K562 (cell line): Measurements from ENCODE around the gene ASIC3. TPM values are rescaled to one million over a fixed set of nuclear protein-coding genes. Genes with fewer than 3 reads are reported as not detected.
A peak's percentile ranks its signal among the peaks of the same experiment; 100 is the strongest.

ENCODE experiments used
- AFF4 ChIP-seq: sonication (generic); formaldehyde crosslinking; IDR thresholded peaks from 2 replicates; pipeline ENCODE4 v1.8.0; 2023; ENCODE audit warnings: mild to moderate bottlenecking, missing genetic modification reagents
- CEBPG ChIP-seq, 3 experiments: fragments of 200-800 bp in 1 of 3; sonication (Bioruptor generic) in 1 of 3; sonication (generic) in 1 of 3; formaldehyde crosslinking in 1 of 3; IDR thresholded peaks in 2 of 3; conservative IDR thresholded peaks in 1 of 3; 2 replicates each; pipeline versions ENCODE4 v1.6.1 to v1.8.0; 2016 to 2022; ENCODE audit warnings: missing compliant biosample characterization in 2 of 3, missing genetic modification characterization in 2 of 3, mild to moderate bottlenecking in 1 of 3, missing genetic modification reagents in 1 of 3
- CREB3L1 ChIP-seq: fragments of 450-650 bp; IDR thresholded peaks from 2 replicates; pipeline ENCODE4 v1.6.1; 2014; ENCODE audit warnings: low read depth, mild to moderate bottlenecking, moderate library complexity, borderline replicate concordance
- E2F6 ChIP-seq, 2 experiments: IDR thresholded peaks; 2 replicates each; pipeline ENCODE4 v1.6.1; 2011; ENCODE audit warnings: borderline replicate concordance in 1 of 2, control low read depth in 1 of 2, low read depth in 1 of 2, low read length in 1 of 2, mild to moderate bottlenecking in 1 of 2, mixed read lengths in 1 of 2, moderate library complexity in 1 of 2; ENCODE audit not compliant: insufficient read depth in 1 of 2, insufficient read length in 1 of 2, poor library complexity in 1 of 2, severe bottlenecking in 1 of 2; ENCODE audit errors: extremely low read depth in 1 of 2
- GATA2 ChIP-seq: sonication (generic); formaldehyde crosslinking; IDR thresholded peaks from 2 replicates; pipeline ENCODE4 v1.4.0; 2020; ENCODE audit warnings: mild to moderate bottlenecking, missing genetic modification reagents
- GTF2A2 ChIP-seq: IDR thresholded peaks from 2 replicates; pipeline ENCODE4 v1.6.1; 2016; ENCODE audit warnings: mild to moderate bottlenecking, missing genetic modification characterization, missing compliant biosample characterization
- HNRNPLL ChIP-seq: fragments of 200-400 bp; formaldehyde crosslinking; IDR thresholded peaks from 2 replicates; pipeline ENCODE4 v1.6.1; 2017; ENCODE audit warnings: low read length, low read depth, mild to moderate bottlenecking; ENCODE audit not compliant: poor library complexity, severe bottlenecking
- KAT7 ChIP-seq: sonication (generic); formaldehyde crosslinking; IDR thresholded peaks from 2 replicates; pipeline ENCODE4 v1.8.0; 2022; ENCODE audit warnings: missing genetic modification reagents, mild to moderate bottlenecking, borderline replicate concordance
- L3MBTL2 ChIP-seq: fragments of 450-650 bp; IDR thresholded peaks from 2 replicates; pipeline ENCODE4 v1.6.1; 2016; ENCODE audit warnings: mild to moderate bottlenecking, moderate library complexity
- RBM34 ChIP-seq: fragments of 200-400 bp; formaldehyde crosslinking; IDR thresholded peaks from 2 replicates; pipeline ENCODE4 v1.6.1; 2018; ENCODE audit warnings: low read length, borderline replicate concordance; ENCODE audit not compliant: insufficient read depth
- SNIP1 ChIP-seq: fragments of 450-650 bp; IDR thresholded peaks from 2 replicates; pipeline ENCODE4 v1.7.1; 2017; ENCODE audit warnings: low read depth, mild to moderate bottlenecking
- TRIM24 ChIP-seq, 2 experiments: fragments of 450-650 bp; IDR thresholded peaks; 2 replicates each; pipeline ENCODE4 v1.6.1; 2016
- WHSC1 ChIP-seq: IDR thresholded peaks from one replicate; pipeline ENCODE4 v1.6.1; 2012; ENCODE audit warnings: low read length, control low read depth, inconsistent platforms
- YY1 ChIP-seq, 3 experiments: IDR thresholded peaks; 2 replicates each; pipeline ENCODE4 v1.6.1; 2011; ENCODE audit warnings: low read length in 2 of 3, mild to moderate bottlenecking in 2 of 3, moderate library complexity in 2 of 3, borderline replicate concordance in 1 of 3, control low read depth in 1 of 3, low read depth in 1 of 3; ENCODE audit not compliant: insufficient read depth in 3 of 3, insufficient replicate concordance in 2 of 3, control insufficient read depth in 1 of 3, insufficient read length in 1 of 3; ENCODE audit errors: extremely low read depth in 1 of 3
- ZFP30 ChIP-seq: fragments of 250-450 bp; sonication (Bioruptor Pico); IDR thresholded peaks from 2 replicates; pipeline ENCODE4 v1.8.0; 2022; ENCODE audit warnings: moderate library complexity, mild to moderate bottlenecking, inconsistent platforms, borderline replicate concordance
- ZNF354B ChIP-seq: fragments of 250-450 bp; sonication (Bioruptor Pico); IDR thresholded peaks from 2 replicates; pipeline ENCODE4 v1.4.0; 2020
- ZNF449 ChIP-seq: fragments of 250-450 bp; sonication (Bioruptor Pico); IDR thresholded peaks from 2 replicates; pipeline ENCODE4 v1.8.0; 2022; ENCODE audit warnings: moderate library complexity, mild to moderate bottlenecking, inconsistent platforms
- polyA plus RNA-seq, 8 experiments: library from polyadenylated mRNA; depleted of rRNA in 4 of 8; stranded (reverse) in 5 of 8; unstranded in 3 of 8; fragments of >200 nt; fragmentation: Nextera tagmentation in 2 of 8; fragmentation: Illumina TruSeq in 1 of 8; extraction: Ambion mirVana in 2 of 8; extraction: Trizol in 1 of 8; gene quantifications; 2 replicates each; pipeline versions ENCODE4 v1.2.1 to v1.2.3, GENCODE V29; 2011 to 2014; ENCODE audit warnings: inconsistent platforms in 1 of 8, missing spikeins in 1 of 8
- total RNA-seq, 7 experiments: library from RNA; depleted of rRNA in 6 of 7; stranded (reverse); fragments of >200 nt in 6 of 7; fragmentation: Illumina TruSeq in 2 of 7; extraction: Trizol in 2 of 7; gene quantifications; 2 replicates each; pipeline versions ENCODE4 v1.2.1 to v1.2.3, GENCODE V29; 2011 to 2021; ENCODE audit warnings: low replicate concordance in 1 of 7

ASIC3 gene
- total and polyA plus RNA-seq, 9 of the 15 experiments (the other 6 are each of a cell fraction or from before 2014, with no cell fraction given): 0.11 to 5.0 (median 0.87) TPM

- no peak; the same call in 1 of the 2 replicates for TF ChIP-seq AFF4
- peak; percentile 91 for TF ChIP-seq L3MBTL2
- no peak for TF ChIP-seq ZNF449
- TF ChIP-seq E2F6 (IDR thresholded peaks at IDR 0.05; ENCODE audit: borderline replicate concordance in 1 of 2, extremely low read depth in 1 of 2, insufficient read depth in 1 of 2, insufficient read length in 1 of 2, low read depth in 1 of 2, low read length in 1 of 2, poor library complexity in 1 of 2, severe bottlenecking in 1 of 2): peak; percentile 55 to 89
- TF ChIP-seq TRIM24 (IDR thresholded peaks at IDR 0.05): no peak
- peak; percentile 41 for TF ChIP-seq CREB3L1
- 0 out of 2 replicates have a peak, but pooled peaks have one; percentile 68 for TF ChIP-seq KAT7 (CRISPR knock-in tag)
- no peak for TF ChIP-seq GATA2 (CRISPR knock-in tag)
- peak; percentile 38; the same call in 1 of the 2 replicates for TF ChIP-seq CEBPG (CRISPR knock-in tag; IDR thresholded peaks at IDR 0.05)
- no peak for TF ChIP-seq CEBPG (tag; conservative IDR thresholded peaks at IDR 0.05 in 1 of 2, IDR thresholded peaks at IDR 0.05 in 1 of 2)
- TF ChIP-seq RBM34: no peak
- TF ChIP-seq ZNF354B: no peak
- no peak for TF ChIP-seq ZFP30
- TF ChIP-seq WHSC1: peak; percentile 25
- peak; percentile 24 for TF ChIP-seq HNRNPLL
- peak in 2 of 3 experiments; percentile 65 to 69 for TF ChIP-seq YY1 (IDR thresholded peaks at IDR 0.05; ENCODE audit: borderline replicate concordance in 1 of 3, control insufficient read depth in 1 of 3, extremely low read depth in 1 of 3, insufficient read depth in 3 of 3, insufficient read length in 1 of 3, insufficient replicate concordance in 2 of 3, low read depth in 1 of 3, low read length in 2 of 3)
- no peak for TF ChIP-seq SNIP1
- TF ChIP-seq GTF2A2 (tag): no peak
Observed at GRCh38 chr7:151087245-151088018, 39.1 kb downstream of the ASIC3 start (continued).
